GM12891 (cell line): ENCODE measurements around the gene BTAF1.

Experiments used
- DNase-seq: peaks from one replicate; pipeline ENCODE4 v3.0.0; 2011; ENCODE audit warnings: low spot score; ENCODE audit not compliant: insufficient read length
- FAIRE-seq: peaks from 2 replicates; lab custom pipeline; 2011; peaks lifted over from hg19 to GRCh38; lab: Jason Lieb, UNC
- PAX5 ChIP-seq: IDR thresholded peaks from 2 replicates; pipeline ENCODE4 v1.6.1; 2011; ENCODE audit warnings: low read length, moderate library complexity, mild to moderate bottlenecking; ENCODE audit not compliant: insufficient read depth, severe bottlenecking
- POLR2A ChIP-seq: IDR thresholded peaks from 2 replicates; pipeline ENCODE4 v1.6.1; 2011; ENCODE audit warnings: low read depth, low read length, control low read depth
- POLR2AphosphoS5 ChIP-seq: IDR thresholded peaks from 2 replicates; pipeline ENCODE4 v1.6.1; 2011; ENCODE audit warnings: low read depth, low read length, control low read depth
- POU2F2 ChIP-seq: IDR thresholded peaks from 2 replicates; pipeline ENCODE4 v1.6.1; 2011; ENCODE audit warnings: low read depth, mild to moderate bottlenecking, control low read depth, low read length, moderate library complexity
- SPI1 ChIP-seq: IDR thresholded peaks from 2 replicates; pipeline ENCODE4 v1.6.1; 2011; ENCODE audit warnings: low read depth, low read length, control low read depth
- TAF1 ChIP-seq: IDR thresholded peaks from 2 replicates; pipeline ENCODE4 v1.6.1; 2011; ENCODE audit warnings: low read depth, low read length, control low read depth

BTAF1 gene

GRCh38 chr10:92038949-92039348, 115.4 kb downstream of the BTAF1 start:
- no peak for DNase-seq
- TF ChIP-seq TAF1 (no peak), POLR2AphosphoS5 (no peak), SPI1 (no peak), POLR2A (no peak), POU2F2 (no peak), PAX5 (no peak)
- FAIRE-seq = no peak

DNA sequence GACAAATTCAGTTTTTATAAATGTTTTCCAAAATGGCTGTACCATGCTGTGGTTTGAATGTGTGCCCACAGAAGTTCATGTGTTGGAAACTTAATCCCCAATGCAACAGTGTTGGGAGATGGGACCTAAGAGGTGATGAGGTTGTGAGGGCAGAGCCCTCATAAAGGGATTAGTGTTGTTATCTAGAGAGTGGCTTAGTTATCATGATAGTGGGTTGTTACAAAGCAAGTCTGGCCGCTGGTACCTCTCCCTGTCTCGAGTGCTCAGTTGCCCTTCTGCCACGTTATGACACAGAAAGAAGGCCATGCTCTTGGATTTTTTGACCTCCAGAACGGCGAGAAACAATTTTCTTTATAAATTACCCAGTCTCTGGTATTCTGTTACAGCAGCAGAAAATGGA, 119.0 kb downstream of the BTAF1 start:
- DNase-seq (no peak), FAIRE-seq (no peak)
- no peak for TF ChIP-seq TAF1
- TF ChIP-seq POLR2AphosphoS5 = no peak
- no peak for TF ChIP-seq POU2F2
- no peak for TF ChIP-seq PAX5
- no peak for TF ChIP-seq SPI1
- no peak for TF ChIP-seq POLR2A

- FAIRE-seq (no peak), DNase-seq (no peak)
- no peak for TF ChIP-seq SPI1
- no peak for TF ChIP-seq TAF1
- no peak for TF ChIP-seq POLR2AphosphoS5
Measured at GRCh38 chr10:92045641-92046106, 122.1 kb downstream of the BTAF1 start.

GRCh38 chr10:92047215-92047614, 123.6 kb downstream of the BTAF1 start:
- TF ChIP-seq POLR2AphosphoS5 (no peak), POU2F2 (no peak), POLR2A (no peak), SPI1 (no peak), TAF1 (no peak), PAX5 (no peak)
- DNase-seq (no peak), FAIRE-seq (no peak)

DNA sequence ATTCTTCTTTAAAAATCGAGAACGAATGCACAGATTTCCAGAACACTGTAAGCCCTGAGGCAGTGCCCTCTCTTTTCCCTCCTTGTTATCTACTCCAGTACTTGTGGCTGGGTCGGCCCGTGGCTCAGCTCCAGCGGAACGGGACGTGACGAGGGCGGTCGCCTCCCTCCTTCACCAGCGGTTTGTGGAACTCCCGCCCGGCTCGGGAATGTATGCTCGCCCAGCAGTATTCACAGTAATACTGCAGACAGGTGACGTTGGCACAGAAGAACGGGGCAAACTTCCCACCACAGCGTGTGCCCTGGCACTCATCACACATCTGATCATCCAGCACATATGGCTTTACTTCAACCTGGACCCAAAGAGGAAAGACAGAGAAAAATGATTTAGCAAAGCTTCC, 128.5 kb downstream of the BTAF1 start:
- no peak for TF ChIP-seq PAX5
- TF ChIP-seq SPI1 = no peak
- TF ChIP-seq TAF1 = no peak
- TF ChIP-seq POLR2A = no peak
- TF ChIP-seq POLR2AphosphoS5 = no peak
- TF ChIP-seq POU2F2 = no peak
- FAIRE-seq (no peak), DNase-seq (no peak)

GRCh38 chr10:92052741-92053140, 129.2 kb downstream of the BTAF1 start:
- TF ChIP-seq SPI1 = no peak
- TF ChIP-seq POLR2AphosphoS5 = no peak
- no peak for TF ChIP-seq TAF1
- no peak for TF ChIP-seq POU2F2
- no peak for TF ChIP-seq PAX5
- TF ChIP-seq POLR2A = no peak
- no peak for DNase-seq
- FAIRE-seq = no peak

DNA sequence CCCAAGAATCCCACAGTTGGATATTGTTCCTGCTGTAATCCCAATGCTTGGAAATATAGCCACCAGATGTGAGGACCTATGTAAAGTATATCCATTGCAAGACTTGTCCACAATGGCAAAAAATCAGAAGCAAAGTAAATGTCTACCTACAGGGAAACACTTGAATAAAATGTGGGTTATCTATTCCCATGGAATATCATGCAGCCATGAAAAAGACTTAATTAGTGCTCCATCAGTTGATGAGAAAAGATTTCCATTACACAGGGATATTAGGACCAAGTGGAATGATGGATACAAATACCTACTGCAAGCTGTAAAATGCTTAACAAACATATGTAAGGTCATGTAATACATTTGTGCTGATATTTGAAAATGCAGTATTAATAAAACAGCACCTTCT, 131.2 kb downstream of the BTAF1 start:
- no peak for TF ChIP-seq PAX5
- FAIRE-seq = no peak
- no peak for DNase-seq

DNA sequence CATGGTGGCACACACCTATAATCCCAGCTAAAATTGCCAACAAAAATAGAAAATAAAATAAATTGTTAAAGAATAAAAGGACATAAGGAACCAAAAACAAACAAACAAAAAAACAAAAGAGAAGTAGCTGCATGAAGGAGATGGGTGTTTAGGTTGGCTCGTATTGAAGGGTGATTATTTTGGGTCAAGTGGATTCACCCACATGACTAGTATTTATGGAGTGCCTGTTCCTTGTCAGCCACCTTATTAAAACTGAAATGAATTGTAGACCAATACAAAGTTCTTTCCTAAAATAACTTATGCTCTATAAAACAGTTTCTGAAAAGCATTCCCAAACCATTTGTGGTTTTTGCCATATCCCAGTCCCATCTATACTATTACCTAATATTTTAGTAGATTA, 138.7 kb downstream of the BTAF1 start:
- DNase-seq (no peak), FAIRE-seq (no peak)
- TF ChIP-seq POLR2AphosphoS5 (no peak), POLR2A (no peak), POU2F2 (no peak), SPI1 (no peak), PAX5 (no peak), TAF1 (no peak)

DNA sequence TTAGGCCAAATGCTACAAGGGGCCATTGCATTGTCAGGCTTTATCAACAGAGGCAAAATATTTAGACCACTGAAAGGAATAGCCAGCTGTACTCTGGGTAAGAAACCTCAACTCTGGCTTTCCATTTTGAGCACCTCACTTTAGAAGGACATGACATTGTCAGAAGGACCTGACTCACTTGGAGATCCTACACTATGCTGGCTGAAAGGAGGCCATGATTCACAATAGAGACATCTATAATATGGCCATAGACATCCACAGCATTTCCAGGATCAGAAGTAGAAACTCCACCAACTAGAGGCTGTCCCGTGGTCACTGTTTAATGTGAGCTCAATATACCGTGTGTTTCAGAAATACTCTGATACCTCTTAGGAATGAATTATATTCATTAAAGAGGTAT, 140.9 kb downstream of the BTAF1 start:
- no peak for FAIRE-seq
- no peak for DNase-seq
- TF ChIP-seq POU2F2 = no peak
- no peak for TF ChIP-seq TAF1
- TF ChIP-seq POLR2AphosphoS5 = no peak
- no peak for TF ChIP-seq SPI1
- TF ChIP-seq PAX5 = no peak
- TF ChIP-seq POLR2A = no peak

- FAIRE-seq (no peak), DNase-seq (no peak)
- TF ChIP-seq SPI1 = no peak
- TF ChIP-seq POLR2AphosphoS5 = no peak
- TF ChIP-seq PAX5 = no peak
- TF ChIP-seq POU2F2 = no peak
Measured at GRCh38 chr10:92066386-92066785, 142.8 kb downstream of the BTAF1 start.

- no peak for DNase-seq
- TF ChIP-seq PAX5 (no peak), SPI1 (no peak), TAF1 (no peak), POU2F2 (no peak), POLR2AphosphoS5 (no peak), POLR2A (no peak)
- FAIRE-seq = no peak
Measured at GRCh38 chr10:92068900-92069299, 145.3 kb downstream of the BTAF1 start.
